H1 (cell line): Measurements from ENCODE around the gene LRPAP1. TPM values are rescaled to one million over a fixed set of nuclear protein-coding genes. Genes with fewer than 3 reads are reported as not detected.

Experiments used
- CTCF ChIA-PET: fragments of 300-600 bp; sonication (Branson Sonifier 250); formaldehyde crosslinking; loops from one replicate; lab custom pipeline; 2021; ENCODE audit not compliant: partially characterized antibody; lab: Charles Lee
- POLR2A ChIA-PET: fragments of 300-600 bp; sonication (Branson Sonifier 250); formaldehyde crosslinking; loops from one replicate; lab custom pipeline; 2021; ENCODE audit warnings: inconsistent platforms; ENCODE audit not compliant: partially characterized antibody; lab: Charles Lee
- DNase-seq, 2 experiments: peaks; one replicate each; pipeline versions ENCODE4 v3.0.0 to v3.0.0-alpha.2; 2010 to 2022; ENCODE audit warnings: low spot score in 2 of 2, low read depth in 1 of 2, mixed read lengths in 1 of 2
- FAIRE-seq: peaks from 2 replicates; lab custom pipeline; 2011; peaks lifted over from hg19 to GRCh38; lab: Jason Lieb, UNC
- H2AFZ ChIP-seq: 2 replicates; pipeline ENCODE4 v1.8.1; 2012; ENCODE audit warnings: low read length, inconsistent platforms
- H2AK5ac ChIP-seq: 2 replicates; pipeline ENCODE4 v1.6.1; 2013; ENCODE audit warnings: low read depth, low read length
- H2BK120ac ChIP-seq: replicated peaks from 2 replicates; pipeline ENCODE3; 2013; ENCODE audit warnings: low read depth, low read length, inconsistent platforms
- H2BK12ac ChIP-seq: 2 replicates; pipeline ENCODE4 v1.6.1; 2013; ENCODE audit warnings: low read depth, low read length
- H2BK15ac ChIP-seq: 2 replicates; pipeline ENCODE4 v1.6.1; 2013; ENCODE audit warnings: low read length
- H2BK20ac ChIP-seq: 2 replicates; pipeline ENCODE4 v1.6.1; 2013; ENCODE audit warnings: low read length
- H2BK5ac ChIP-seq: 2 replicates; pipeline ENCODE4 v1.6.1; 2013; ENCODE audit warnings: low read depth, low read length
- H3K14ac ChIP-seq: 2 replicates; pipeline ENCODE4 v1.6.1; 2013; ENCODE audit warnings: inconsistent platforms; ENCODE audit not compliant: insufficient read length
- H3K18ac ChIP-seq: 2 replicates; pipeline ENCODE4 v1.6.1; 2013; ENCODE audit warnings: low read length; ENCODE audit errors: extremely low read depth
- H3K23ac ChIP-seq: 2 replicates; pipeline ENCODE4 v1.6.1; 2013; ENCODE audit warnings: inconsistent platforms; ENCODE audit not compliant: insufficient read length
- H3K23me2 ChIP-seq: 2 replicates; pipeline ENCODE4 v1.6.1; 2013; ENCODE audit warnings: low read depth, low read length
- H3K27ac ChIP-seq: 2 replicates; pipeline ENCODE4 v1.6.1; 2011; ENCODE audit warnings: low read depth, low read length, inconsistent platforms
- H3K27me3 ChIP-seq, 4 experiments: replicated peaks in 1 of 4; 1 replicate in 1 of 4; 2 replicates in 3 of 4; pipeline versions ENCODE4 v1.6.1 to v1.8.1; 2011 to 2013; ENCODE audit warnings: low read length in 3 of 4, mild to moderate bottlenecking in 3 of 4, inconsistent platforms in 2 of 4, mixed read lengths in 2 of 4, moderate library complexity in 1 of 4; ENCODE audit not compliant: control insufficient read depth in 3 of 4, insufficient read depth in 3 of 4; ENCODE audit errors: extremely low read depth in 1 of 4
- H3K36me3 ChIP-seq, 4 experiments: 2 replicates each; pipeline versions ENCODE4 v1.6.1 to v1.8.1; 2011 to 2013; ENCODE audit warnings: mild to moderate bottlenecking in 4 of 4, low read length in 3 of 4, moderate library complexity in 2 of 4, control low read depth in 1 of 4, inconsistent platforms in 1 of 4; ENCODE audit not compliant: insufficient read depth in 4 of 4, control insufficient read depth in 2 of 4
- H3K4ac ChIP-seq: replicated peaks from 2 replicates; pipeline ENCODE3; 2013; ENCODE audit warnings: low read length, low read depth, mixed read lengths, inconsistent platforms; ENCODE audit not compliant: insufficient read length
- H3K4me1 ChIP-seq, 4 experiments: replicated peaks in 1 of 4; 1 replicate in 1 of 4; 2 replicates in 3 of 4; pipeline versions ENCODE4 v1.6.1 to v1.8.1; 2011 to 2013; ENCODE audit warnings: low read length in 3 of 4, inconsistent platforms in 2 of 4, mixed read lengths in 1 of 4; ENCODE audit not compliant: insufficient read depth in 4 of 4, control insufficient read depth in 3 of 4
- H3K4me2 ChIP-seq, 2 experiments: 2 replicates each; pipeline versions ENCODE4 v1.6.1 to v1.8.1; 2011 to 2013; ENCODE audit warnings: low read depth in 2 of 2, low read length in 2 of 2, control low read depth in 1 of 2, inconsistent platforms in 1 of 2, mild to moderate bottlenecking in 1 of 2; ENCODE audit not compliant: insufficient read depth in 1 of 2
- H3K4me3 ChIP-seq, 4 experiments: fragments of 200-600, 300-600 bp in 1 of 4; sonication (generic), shearing (Covaris generic), sonication (Bioruptor Twin) in 1 of 4; 2 replicates each; pipeline versions ENCODE4 v1.5.1 to v1.8.1; 2011 to 2016; ENCODE audit warnings: low read length in 4 of 4, low read depth in 3 of 4, control low read depth in 2 of 4, inconsistent platforms in 2 of 4, mild to moderate bottlenecking in 2 of 4, mixed read lengths in 1 of 4, moderate library complexity in 1 of 4; ENCODE audit not compliant: insufficient read depth in 2 of 4; ENCODE audit errors: extremely low read depth in 1 of 4
- H3K56ac ChIP-seq: replicated peaks from 2 replicates; pipeline ENCODE3; 2013; ENCODE audit warnings: low read depth, mild to moderate bottlenecking, mixed read lengths, low read length, inconsistent platforms; ENCODE audit not compliant: insufficient read length
- H3K79me1 ChIP-seq: 2 replicates; pipeline ENCODE4 v1.6.1; 2013; ENCODE audit warnings: low read depth, low read length, control low read depth
- H3K79me2 ChIP-seq, 2 experiments: 2 replicates each; pipeline versions ENCODE4 v1.6.1 to v1.8.1; 2012 to 2013; ENCODE audit warnings: low read length in 2 of 2, mild to moderate bottlenecking in 2 of 2, inconsistent platforms in 1 of 2; ENCODE audit not compliant: insufficient read depth in 2 of 2, control insufficient read depth in 1 of 2
- H3K9ac ChIP-seq, 4 experiments: replicated peaks in 1 of 4; 1 replicate in 1 of 4; 2 replicates in 3 of 4; pipeline versions ENCODE4 v1.6.1 to v1.8.1; 2011 to 2013; ENCODE audit warnings: low read depth in 3 of 4, low read length in 3 of 4, control low read depth in 2 of 4, mild to moderate bottlenecking in 2 of 4, moderate library complexity in 2 of 4, inconsistent platforms in 1 of 4; ENCODE audit errors: extremely low read depth in 1 of 4
- H3K9me3 ChIP-seq, 2 experiments: 2 replicates each; pipeline versions ENCODE4 v1.6.1 to v1.8.1; 2012 to 2013; ENCODE audit warnings: mild to moderate bottlenecking in 2 of 2, moderate library complexity in 2 of 2, control low read depth in 1 of 2, inconsistent platforms in 1 of 2, low read depth in 1 of 2, low read length in 1 of 2, mixed read lengths in 1 of 2; ENCODE audit not compliant: insufficient read depth in 2 of 2
- H4K20me1 ChIP-seq, 2 experiments: replicated peaks in 1 of 2; 2 replicates each; pipeline versions ENCODE3 to v1.8.1; 2011 to 2013; ENCODE audit warnings: inconsistent platforms in 2 of 2, low read length in 2 of 2, mild to moderate bottlenecking in 1 of 2; ENCODE audit not compliant: insufficient read depth in 2 of 2, control insufficient read depth in 1 of 2
- H4K5ac ChIP-seq: 2 replicates; pipeline ENCODE4 v1.6.1; 2013; ENCODE audit warnings: low read length, low read depth, mixed read lengths, inconsistent platforms; ENCODE audit not compliant: insufficient read length
- H4K8ac ChIP-seq: 2 replicates; pipeline ENCODE4 v1.8.0; 2013; ENCODE audit warnings: mild to moderate bottlenecking, moderate library complexity, low read length, inconsistent platforms; ENCODE audit not compliant: insufficient read depth; ENCODE audit errors: extremely low read depth
- H4K91ac ChIP-seq: replicated peaks from 2 replicates; pipeline ENCODE3; 2013; ENCODE audit warnings: low read length, mixed read lengths, inconsistent platforms; ENCODE audit not compliant: insufficient read length
- BCL11A ChIP-seq, 2 experiments: IDR thresholded peaks; one replicate each; pipeline ENCODE4 v1.6.1; 2011; ENCODE audit warnings: low read depth in 2 of 2, low read length in 2 of 2, mild to moderate bottlenecking in 2 of 2
- CBX8 ChIP-seq: fragments of 300-800, 300-1000 bp; sonication (generic); IDR thresholded peaks from 2 replicates; pipeline ENCODE4 v1.7.1; 2016; ENCODE audit warnings: low read depth, low read length, borderline replicate concordance
- CEBPB ChIP-seq: IDR thresholded peaks from 2 replicates; pipeline ENCODE4 v1.6.1; 2012; ENCODE audit warnings: low read depth, low read length
- KDM1A ChIP-seq: fragments of 200-600, 300-600 bp; sonication (generic); IDR thresholded peaks from 2 replicates; pipeline ENCODE4 v1.7.1; 2016; ENCODE audit warnings: mild to moderate bottlenecking, low read length, borderline replicate concordance
- MAFK ChIP-seq: IDR thresholded peaks from 2 replicates; pipeline ENCODE4 v1.6.1; 2012; ENCODE audit warnings: low read depth, mild to moderate bottlenecking, improper control_type of control experiment, low read length
- POLR2A ChIP-seq, 2 experiments: IDR thresholded peaks; 1 replicate in 1 of 2; 2 replicates in 1 of 2; pipeline ENCODE4 v1.6.1; 2011; ENCODE audit warnings: low read depth in 2 of 2, low read length in 2 of 2, mild to moderate bottlenecking in 2 of 2; ENCODE audit errors: control extremely low read depth in 1 of 2
- RXRA ChIP-seq: IDR thresholded peaks from 2 replicates; pipeline ENCODE4 v1.6.1; 2011; ENCODE audit warnings: low read depth, mild to moderate bottlenecking, low read length, moderate library complexity; ENCODE audit not compliant: insufficient read depth
- SIX5 ChIP-seq: IDR thresholded peaks from 2 replicates; pipeline ENCODE4 v1.6.1; 2011; ENCODE audit warnings: mild to moderate bottlenecking, low read depth, low read length
- SRF ChIP-seq: IDR thresholded peaks from 2 replicates; pipeline ENCODE4 v1.6.1; 2011; ENCODE audit warnings: mild to moderate bottlenecking, low read depth, low read length, moderate library complexity
- TEAD4 ChIP-seq: IDR thresholded peaks from 2 replicates; pipeline ENCODE4 v1.6.1; 2012; ENCODE audit warnings: low read depth, low read length, inconsistent platforms, mixed read lengths
- WGBS, 2 experiments: shearing (Covaris generic) in 1 of 2; methylation state at CpG; one replicate each; pipeline versions ENCODE4 v1.1.6 to v1.1.7; 2013 to 2015; ENCODE audit warnings: low lambda C conversion rate in 2 of 2, mixed read lengths in 2 of 2, inconsistent platforms in 1 of 2, low coverage in 1 of 2, missing lambda C conversion rate in 1 of 2; ENCODE audit not compliant: insufficient replicate concordance in 2 of 2, insufficient coverage in 1 of 2, insufficient read length in 1 of 2; ENCODE audit errors: extremely low coverage in 1 of 2, missing lambda C conversion rate in 1 of 2; 5-methylcytosine and 5-hydroxymethylcytosine counted together
- polyA plus RNA-seq, 7 experiments: library from polyadenylated mRNA; depleted of rRNA in 3 of 7; stranded (reverse) in 5 of 7; unstranded in 2 of 7; fragments of >200 nt in 5 of 7; fragments of 200-250 nt in 2 of 7; gene quantifications; 1 replicate in 5 of 7; 2 replicates in 1 of 7; 4 replicates in 1 of 7; pipeline versions ENCODE4 v1.2.1 to v1.2.3, GENCODE V29; 2011 to 2013; ENCODE audit warnings: missing spikeins in 2 of 7, mixed read lengths in 2 of 7
- total RNA-seq: library from RNA; stranded (reverse); fragmentation: NEBNext Ultra II Directional; extraction: Animal tissue kit (Norgen Biotek cat#: 25700); gene quantifications from 2 replicates; pipeline ENCODE4 v1.2.1, GENCODE V29; 2021
- TF ChIP-seq, protein P1 (sequence below): IDR thresholded peaks from 2 replicates; pipeline ENCODE4 v1.6.1; 2012; ENCODE audit warnings: low read length, inconsistent platforms

LRPAP1 gene
- total and polyA plus RNA-seq, 2 of the 8 experiments (the other 6 are each of a cell fraction or from before 2014, with no cell fraction given) = 31.1 to 101 TPM

DNA sequence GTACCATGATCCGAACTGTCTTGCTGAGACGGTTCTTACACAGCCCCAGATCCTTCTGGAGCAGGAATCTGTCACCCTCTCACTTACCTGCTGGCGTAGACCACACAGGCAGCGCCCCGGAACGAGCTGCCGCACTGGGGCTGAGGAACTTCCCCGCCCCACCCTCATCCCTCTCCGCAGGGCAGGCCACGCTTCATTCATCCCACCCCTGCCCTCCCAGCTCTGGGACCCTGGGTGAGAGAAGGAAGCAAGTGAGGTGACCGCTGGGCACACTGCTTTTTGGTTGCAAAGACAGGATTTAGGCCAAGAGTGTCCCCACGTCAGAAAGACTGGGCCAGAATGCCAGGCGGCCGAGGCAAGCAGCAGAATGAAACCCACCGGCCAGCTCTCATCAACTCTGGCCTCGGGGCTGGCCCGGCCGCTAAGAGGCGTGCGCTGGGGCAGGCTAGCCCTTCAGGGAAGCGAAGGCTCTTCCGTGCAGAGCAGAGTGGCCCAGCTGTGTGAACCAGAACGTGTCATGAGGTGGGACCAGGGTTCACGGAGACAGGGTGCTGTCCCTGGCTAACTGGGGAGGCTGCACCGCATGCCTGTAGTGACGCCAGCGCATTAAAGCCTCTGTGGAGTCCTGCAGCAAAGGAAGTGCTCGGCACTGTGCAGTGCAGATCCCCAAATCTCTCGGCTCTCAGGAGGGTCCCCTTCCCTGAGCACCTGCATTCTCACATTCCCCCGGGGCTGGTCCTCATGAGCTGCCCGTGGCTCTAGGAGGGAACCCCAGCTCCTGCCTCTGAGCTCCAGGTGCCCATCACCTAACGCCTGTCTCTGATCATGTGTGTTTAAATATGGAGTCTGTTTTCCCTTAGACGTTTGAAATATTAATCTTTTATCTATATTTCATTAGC, 6.4 kb downstream of the LRPAP1 start:
- ChIA-PET POLR2A (no interaction called here), CTCF (interaction anchor here (1.3 to 5.3 kb wide), 5 partner anchors 12 to 257 kb away, joined by 3 to 43 read pairs (median 5); no protein-coding TSS in a partner anchor)
- H2BK120ac ChIP-seq = no peak overlapping the region
- peaks cover 31 to 63% of the 10 kb centered on the region in 2 experiments for H4K20me1 ChIP-seq
- no peak overlapping the region for H3K18ac ChIP-seq
- no peak overlapping the region for H2BK15ac ChIP-seq
- no peak overlapping the region for H2BK5ac ChIP-seq
- peaks cover 23% of the 10 kb centered on the region for H3K79me1 ChIP-seq
- H4K8ac ChIP-seq = no peak overlapping the region; the same call in 1 of the 2 replicates
- H3K79me2 ChIP-seq = peaks cover 0 to 26% of the 10 kb centered on the region in 2 experiments; a peak in 1 of 4 replicates
- H2AFZ ChIP-seq = no peak overlapping the region
- H3K23ac ChIP-seq = no peak overlapping the region
- 87% methylated on average over 30 of the region's 33 CpGs; no CpG with 5 or more reads in 1 of the 2 experiments for WGBS, 2 experiments
- no peak for DNase-seq
- no peak overlapping the region for H3K4ac ChIP-seq
- H2BK12ac ChIP-seq = no peak overlapping the region
- H3K4me2 ChIP-seq = no peak overlapping the region
- no peaks in the 10 kb centered on the region for H3K9me3 ChIP-seq
- no peak for FAIRE-seq
- no peak overlapping the region for H2BK20ac ChIP-seq
- H3K4me1 ChIP-seq = peaks cover 0 to 8% (median 2%) of the 10 kb centered on the region in 4 experiments; a peak in 1 of 7 replicates
- peaks cover 7 to 27% (median 18%) of the 10 kb centered on the region in 4 experiments; a peak in 6 of 8 replicates for H3K36me3 ChIP-seq
- no peak overlapping the region for H3K56ac ChIP-seq
- no peak overlapping the region for H4K91ac ChIP-seq
- H4K5ac ChIP-seq = no peak overlapping the region
- H3K4me3 ChIP-seq = no peak overlapping the region
- H3K27me3 ChIP-seq = peaks cover 0 to 2% (median under 1%) of the 10 kb centered on the region in 4 experiments; a peak in 3 of 7 replicates
- no peak overlapping the region for H3K14ac ChIP-seq
- H2AK5ac ChIP-seq = no peak overlapping the region
- no peak overlapping the region for H3K9ac ChIP-seq
- no peak overlapping the region for H3K27ac ChIP-seq
- H3K23me2 ChIP-seq = no peaks in the 10 kb centered on the region
- TF ChIP-seq RXRA = no peak
- no peak for TF ChIP-seq KDM1A
- TF ChIP-seq CBX8 = no peak
- no peak for TF ChIP-seq CEBPB
- TF ChIP-seq, protein P1, sequence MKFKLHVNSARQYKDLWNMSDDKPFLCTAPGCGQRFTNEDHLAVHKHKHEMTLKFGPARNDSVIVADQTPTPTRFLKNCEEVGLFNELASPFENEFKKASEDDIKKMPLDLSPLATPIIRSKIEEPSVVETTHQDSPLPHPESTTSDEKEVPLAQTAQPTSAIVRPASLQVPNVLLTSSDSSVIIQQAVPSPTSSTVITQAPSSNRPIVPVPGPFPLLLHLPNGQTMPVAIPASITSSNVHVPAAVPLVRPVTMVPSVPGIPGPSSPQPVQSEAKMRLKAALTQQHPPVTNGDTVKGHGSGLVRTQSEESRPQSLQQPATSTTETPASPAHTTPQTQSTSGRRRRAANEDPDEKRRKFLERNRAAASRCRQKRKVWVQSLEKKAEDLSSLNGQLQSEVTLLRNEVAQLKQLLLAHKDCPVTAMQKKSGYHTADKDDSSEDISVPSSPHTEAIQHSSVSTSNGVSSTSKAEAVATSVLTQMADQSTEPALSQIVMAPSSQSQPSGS = no peak
- TF ChIP-seq POLR2A (IDR thresholded peaks at IDR 0.05; ENCODE audit: control extremely low read depth in 1 of 2, low read depth in 2 of 2, low read length in 2 of 2) = no peak
- no peak for TF ChIP-seq BCL11A (IDR thresholded peaks at IDR 0.05; ENCODE audit: low read depth in 2 of 2, low read length in 2 of 2)
- TF ChIP-seq SIX5 = no peak
- no peak for TF ChIP-seq MAFK
- no peak for TF ChIP-seq TEAD4
- no peak for TF ChIP-seq SRF
